Measurements from ENCODE around the gene SUPT16H. TPM values are rescaled to one million over a fixed set of nuclear protein-coding genes. Genes with fewer than 3 reads are reported as not detected.

Gene SUPT16H
- polyA plus RNA-seq, 1 donor from 2014 or later = 83.4 TPM

GRCh38 chr14:21308132-21308478 lies 75.7 kb downstream of the SUPT16H start:
- Histone ChIP-seq H3F3A (ENCODE audit: insufficient read depth, low read length, poor library complexity, severe bottlenecking) (peaks cover 3% of the 10 kb centered on the region), H3K27me3 (ENCODE audit: insufficient read depth, low read depth, low read length) (no peaks in the 10 kb centered on the region), H2AFZ (ENCODE audit: low read depth, low read length) (peak overlapping the region; percentile 31), H3K36me3 (ENCODE audit: insufficient read depth, low read length) (no peaks in the 10 kb centered on the region), H3K4me2 (ENCODE audit: low read length) (no peak overlapping the region), H3K9me3 (ENCODE audit: low read length) (no peaks in the 10 kb centered on the region), H3K4me3 (ENCODE audit: low read length) (peak overlapping the region; percentile 53), H3K9me2 (ENCODE audit: insufficient read depth, low read length) (no peaks in the 10 kb centered on the region), H3K79me2 (replicated peaks; ENCODE audit: insufficient read depth, low read length) (no peaks in the 10 kb centered on the region), H3K27ac (ENCODE audit: low read length) (no peak overlapping the region), H4K20me1 (ENCODE audit: insufficient read depth) (no peaks in the 10 kb centered on the region), H3K9ac (ENCODE audit: low read length) (no peak overlapping the region)
- TF ChIP-seq MXI1 (conservative IDR thresholded peaks at IDR 0.05; ENCODE audit: poor library complexity, severe bottlenecking) (no peak), SMC3 (conservative IDR thresholded peaks at IDR 0.05; ENCODE audit: poor library complexity) (no peak), EP300 (conservative IDR thresholded peaks at IDR 0.05; ENCODE audit: poor library complexity, severe bottlenecking) (no peak), TAF1 (IDR thresholded peaks at IDR 0.05; ENCODE audit: low read depth) (no peak), RAD21 (conservative IDR thresholded peaks at IDR 0.05) (no peak), CTCF (IDR thresholded peaks at IDR 0.05; ENCODE audit: poor library complexity, severe bottlenecking) (no peak), EZH2 (IDR thresholded peaks at IDR 0.05; ENCODE audit: borderline replicate concordance, insufficient read depth, low read length, poor library complexity, severe bottlenecking) (no peak), POLR2AphosphoS5 (IDR thresholded peaks at IDR 0.05) (no peak)
- TF ChIP-seq, protein P1, sequence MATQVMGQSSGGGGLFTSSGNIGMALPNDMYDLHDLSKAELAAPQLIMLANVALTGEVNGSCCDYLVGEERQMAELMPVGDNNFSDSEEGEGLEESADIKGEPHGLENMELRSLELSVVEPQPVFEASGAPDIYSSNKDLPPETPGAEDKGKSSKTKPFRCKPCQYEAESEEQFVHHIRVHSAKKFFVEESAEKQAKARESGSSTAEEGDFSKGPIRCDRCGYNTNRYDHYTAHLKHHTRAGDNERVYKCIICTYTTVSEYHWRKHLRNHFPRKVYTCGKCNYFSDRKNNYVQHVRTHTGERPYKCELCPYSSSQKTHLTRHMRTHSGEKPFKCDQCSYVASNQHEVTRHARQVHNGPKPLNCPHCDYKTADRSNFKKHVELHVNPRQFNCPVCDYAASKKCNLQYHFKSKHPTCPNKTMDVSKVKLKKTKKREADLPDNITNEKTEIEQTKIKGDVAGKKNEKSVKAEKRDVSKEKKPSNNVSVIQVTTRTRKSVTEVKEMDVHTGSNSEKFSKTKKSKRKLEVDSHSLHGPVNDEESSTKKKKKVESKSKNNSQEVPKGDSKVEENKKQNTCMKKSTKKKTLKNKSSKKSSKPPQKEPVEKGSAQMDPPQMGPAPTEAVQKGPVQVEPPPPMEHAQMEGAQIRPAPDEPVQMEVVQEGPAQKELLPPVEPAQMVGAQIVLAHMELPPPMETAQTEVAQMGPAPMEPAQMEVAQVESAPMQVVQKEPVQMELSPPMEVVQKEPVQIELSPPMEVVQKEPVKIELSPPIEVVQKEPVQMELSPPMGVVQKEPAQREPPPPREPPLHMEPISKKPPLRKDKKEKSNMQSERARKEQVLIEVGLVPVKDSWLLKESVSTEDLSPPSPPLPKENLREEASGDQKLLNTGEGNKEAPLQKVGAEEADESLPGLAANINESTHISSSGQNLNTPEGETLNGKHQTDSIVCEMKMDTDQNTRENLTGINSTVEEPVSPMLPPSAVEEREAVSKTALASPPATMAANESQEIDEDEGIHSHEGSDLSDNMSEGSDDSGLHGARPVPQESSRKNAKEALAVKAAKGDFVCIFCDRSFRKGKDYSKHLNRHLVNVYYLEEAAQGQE (IDR thresholded peaks at IDR 0.05; ENCODE audit: borderline replicate concordance) = no peak

DNA sequence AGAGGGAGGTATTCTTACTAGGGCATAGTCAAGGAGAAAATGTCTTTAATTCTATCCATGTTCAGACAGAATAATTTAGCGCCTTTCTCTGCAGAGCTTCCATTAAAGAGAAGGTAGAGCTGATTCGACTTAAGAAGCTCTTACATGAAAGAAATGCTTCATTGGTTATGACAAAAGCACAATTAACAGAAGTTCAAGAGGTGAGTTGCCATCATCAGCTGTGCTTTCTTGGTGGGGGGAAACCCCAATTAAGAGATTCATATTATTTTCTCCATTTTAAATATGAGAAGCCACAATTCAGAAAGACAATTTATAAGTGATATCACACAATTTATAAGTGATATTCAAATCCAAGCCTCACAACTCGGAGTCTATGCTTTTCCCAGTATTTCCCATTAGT lies 76.2 kb downstream of the SUPT16H start:
- H2AFZ ChIP-seq (ENCODE audit: low read depth, low read length) = no peak overlapping the region

More for the DNA sequence above, 76.2 kb downstream of the SUPT16H start:
- Histone ChIP-seq H4K20me1 (ENCODE audit: insufficient read depth) (no peaks in the 10 kb centered on the region), H3K9ac (ENCODE audit: low read length) (no peak overlapping the region), H3K79me2 (replicated peaks; ENCODE audit: insufficient read depth, low read length) (no peaks in the 10 kb centered on the region), H3K9me2 (ENCODE audit: insufficient read depth, low read length) (no peaks in the 10 kb centered on the region), H3K4me3 (ENCODE audit: low read length) (no peak overlapping the region), H3K27me3 (ENCODE audit: insufficient read depth, low read depth, low read length) (no peaks in the 10 kb centered on the region), H3K9me3 (ENCODE audit: low read length) (no peaks in the 10 kb centered on the region), H3K27ac (ENCODE audit: low read length) (no peak overlapping the region), H3F3A (ENCODE audit: insufficient read depth, low read length, poor library complexity, severe bottlenecking) (peaks cover 3% of the 10 kb centered on the region), H3K36me3 (ENCODE audit: insufficient read depth, low read length) (no peaks in the 10 kb centered on the region), H3K4me2 (ENCODE audit: low read length) (no peak overlapping the region)
- TF ChIP-seq RAD21 (conservative IDR thresholded peaks at IDR 0.05) (no peak), CTCF (IDR thresholded peaks at IDR 0.05; ENCODE audit: poor library complexity, severe bottlenecking) (no peak), TAF1 (IDR thresholded peaks at IDR 0.05; ENCODE audit: low read depth) (no peak), EZH2 (IDR thresholded peaks at IDR 0.05; ENCODE audit: borderline replicate concordance, insufficient read depth, low read length, poor library complexity, severe bottlenecking) (no peak), SMC3 (conservative IDR thresholded peaks at IDR 0.05; ENCODE audit: poor library complexity) (no peak), EP300 (conservative IDR thresholded peaks at IDR 0.05; ENCODE audit: poor library complexity, severe bottlenecking) (no peak), MXI1 (conservative IDR thresholded peaks at IDR 0.05; ENCODE audit: poor library complexity, severe bottlenecking) (no peak), POLR2AphosphoS5 (IDR thresholded peaks at IDR 0.05) (no peak)
- TF ChIP-seq, protein P1 (IDR thresholded peaks at IDR 0.05; ENCODE audit: borderline replicate concordance) = no peak
